NCI-H2107 treated with DMSO at 0.1 percent for 48 hours (cell line): Measurements from ENCODE around the gene GSG1.

Experiments used
- DNase-seq: peaks from one replicate; lab custom pipeline; 2025; ENCODE audit not compliant: unreplicated experiment; lab: John Stamatoyannopoulos, UW

GSG1 gene

DNA sequence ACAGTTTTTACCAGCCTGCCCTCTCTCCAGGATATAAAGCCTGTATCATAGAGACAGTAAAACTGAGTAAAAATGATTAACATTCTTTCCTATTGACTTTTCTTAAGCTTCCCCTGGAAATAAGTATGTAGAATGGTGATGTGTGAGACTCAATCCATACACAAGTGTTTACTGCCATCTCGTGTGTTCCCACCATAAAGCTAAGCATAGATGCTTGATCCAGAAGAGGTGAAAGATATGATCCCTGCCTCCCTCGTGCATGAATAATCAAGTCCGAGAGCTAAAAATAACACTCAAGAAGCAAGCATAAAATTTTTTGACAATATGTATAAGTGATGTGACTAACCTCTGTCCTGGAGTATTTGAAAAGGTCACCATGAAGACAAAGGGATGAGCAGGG lies 16.9 kb upstream of the GSG1 start:
- DNase-seq = no peak

DNA sequence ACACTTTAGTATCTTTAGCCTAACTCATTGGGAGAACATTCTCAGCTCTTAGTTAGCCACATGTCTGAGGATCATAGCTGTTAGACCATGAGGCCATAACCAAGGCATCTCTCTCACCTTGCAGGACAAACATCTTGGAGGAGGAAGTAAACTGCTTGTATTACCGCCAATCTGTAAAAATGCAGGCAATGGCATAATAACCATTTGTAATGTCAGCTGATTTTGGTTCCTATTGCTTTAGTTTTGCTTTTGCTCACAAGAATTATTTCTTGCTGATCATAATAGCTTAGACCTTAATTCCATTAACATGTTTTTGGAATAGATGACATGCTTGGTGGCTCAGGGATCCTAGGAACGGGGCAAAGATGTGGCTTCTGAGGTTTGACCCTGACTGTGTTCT lies 16.4 kb upstream of the GSG1 start:
- DNase-seq = no peak

DNA sequence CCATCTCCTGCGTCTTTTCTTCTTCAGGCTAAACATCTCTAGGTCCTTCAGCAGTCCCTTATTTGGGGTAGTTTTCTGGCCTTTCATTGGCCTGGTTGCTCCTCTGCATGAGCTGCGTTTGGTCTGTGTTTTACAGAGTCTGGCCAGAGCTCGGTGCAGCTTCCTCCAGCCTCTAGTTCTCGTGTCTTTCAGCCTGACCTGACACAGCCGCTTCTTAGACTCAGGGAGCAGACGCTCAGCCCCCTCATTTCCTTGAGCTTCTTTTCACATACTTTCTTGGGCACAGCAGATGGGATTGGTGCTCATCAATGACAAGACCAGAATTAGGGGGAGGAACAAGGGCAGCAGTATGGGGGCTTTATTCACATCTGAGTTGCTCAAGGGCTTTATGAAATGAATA lies 13.6 kb upstream of the GSG1 start:
- no peak for DNase-seq

DNA sequence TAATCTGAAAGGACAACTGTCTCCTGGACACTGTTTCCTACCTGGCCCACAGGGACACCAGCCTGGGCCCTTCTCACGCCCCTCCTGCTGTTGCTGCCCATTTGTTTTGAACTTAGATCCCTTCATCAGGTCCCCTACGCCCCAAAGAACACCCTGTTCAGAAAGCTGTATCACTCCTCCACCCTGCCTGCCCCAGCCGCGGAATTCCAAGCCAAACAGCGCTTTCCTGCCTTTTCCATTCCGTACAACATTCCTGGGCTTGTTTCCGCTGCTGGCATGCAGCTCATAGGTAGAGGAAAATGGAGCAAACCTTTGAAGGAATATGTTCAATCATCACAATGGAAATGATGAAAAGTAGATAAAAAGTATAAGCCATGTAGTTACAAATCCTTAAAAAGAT lies 12.8 kb upstream of the GSG1 start:
- no peak for DNase-seq

DNA sequence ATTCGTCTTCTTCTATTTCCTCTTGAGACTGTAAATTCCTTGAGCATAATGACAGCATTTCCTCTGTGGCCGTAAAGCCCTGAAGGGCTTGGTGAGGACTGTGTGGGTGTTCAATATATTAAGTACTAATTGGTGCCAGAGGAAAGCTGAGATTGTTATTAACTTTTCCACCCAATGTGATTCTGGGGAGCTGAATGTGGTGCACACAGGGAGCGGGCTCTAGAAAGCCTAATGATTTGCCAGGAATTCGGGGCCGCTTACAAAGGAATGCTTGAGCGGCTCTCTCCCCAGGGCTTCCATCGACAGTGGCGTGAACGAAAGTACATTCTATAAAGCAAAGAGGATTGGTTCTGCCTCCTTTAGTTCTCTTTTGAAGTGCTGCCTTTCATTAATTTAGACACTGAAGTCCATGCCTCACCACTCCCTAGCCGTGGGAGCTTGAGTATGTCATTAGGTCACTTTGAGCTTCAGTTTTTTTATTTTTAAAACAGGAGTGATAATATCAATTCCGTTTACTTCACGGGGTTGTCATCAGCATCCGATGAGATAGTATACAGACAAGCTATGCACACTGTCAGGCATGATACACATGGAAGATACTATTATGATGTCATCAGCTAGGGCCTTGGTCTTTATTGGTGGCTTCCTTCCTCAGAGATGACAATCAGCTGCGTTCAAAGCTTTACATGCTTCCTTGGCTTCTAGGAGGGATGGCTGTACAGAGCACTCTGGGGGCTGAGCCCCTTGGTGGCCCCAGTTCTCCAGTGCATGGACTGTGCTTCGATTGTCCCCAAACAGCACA lies 11.0 kb upstream of the GSG1 start:
- no peak for DNase-seq

DNA sequence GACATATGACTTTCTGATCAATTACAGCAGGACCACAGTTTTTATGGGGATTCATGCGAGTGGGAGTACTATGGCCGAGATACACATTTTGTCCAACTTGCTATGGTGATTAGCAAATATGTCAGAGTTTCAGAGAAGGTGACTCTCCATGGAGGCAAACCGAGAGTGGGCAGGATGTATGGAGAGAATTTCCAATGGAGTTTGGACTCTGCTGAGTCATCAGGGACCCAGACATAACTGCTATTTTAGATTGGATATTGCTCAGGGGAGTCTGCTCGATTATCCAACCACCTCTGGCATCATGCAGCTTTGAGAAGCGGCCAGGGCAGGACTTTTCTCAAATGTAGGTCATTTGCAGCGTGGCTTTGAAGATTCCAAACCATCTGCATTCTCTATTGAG lies 9.5 kb upstream of the GSG1 start:
- DNase-seq = no peak

DNA sequence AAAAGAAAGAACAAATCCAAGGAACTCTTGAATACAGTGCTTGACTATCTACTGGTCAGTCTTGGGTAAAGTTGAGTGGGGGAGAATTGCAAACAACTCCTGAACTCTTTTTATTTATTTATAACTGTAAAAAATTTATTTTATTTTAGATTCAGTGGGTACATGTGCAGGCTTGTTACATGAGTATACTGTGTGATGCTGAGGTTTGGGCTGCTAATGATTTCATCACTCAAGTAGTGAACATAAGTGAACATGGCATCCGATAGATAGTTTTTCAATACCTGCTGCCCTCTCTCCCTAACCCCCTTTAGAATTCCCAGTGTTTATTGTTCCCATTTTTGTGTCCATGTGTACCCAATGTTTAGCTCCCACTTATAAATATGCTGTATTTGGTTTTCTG lies 3.2 kb upstream of the GSG1 start:
- DNase-seq = no peak

DNA sequence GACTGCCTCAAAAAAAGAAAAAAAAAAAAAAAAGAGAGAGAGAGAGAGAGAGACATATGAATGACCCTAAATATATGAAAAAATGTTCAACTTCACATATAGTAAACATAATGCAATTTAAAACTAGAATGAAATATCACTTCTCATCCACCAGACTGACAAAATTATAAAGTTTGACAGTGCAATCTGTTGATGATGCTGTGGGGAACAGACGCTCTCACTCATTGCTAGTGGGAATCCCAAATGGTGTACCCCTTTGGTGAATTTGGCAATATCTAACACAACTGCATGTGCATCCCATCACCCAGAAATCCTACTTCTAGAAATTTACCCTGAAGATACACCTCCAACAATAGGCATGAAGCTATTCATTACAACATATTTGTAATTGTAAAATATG lies 2.3 kb upstream of the GSG1 start:
- DNase-seq = no peak

DNA sequence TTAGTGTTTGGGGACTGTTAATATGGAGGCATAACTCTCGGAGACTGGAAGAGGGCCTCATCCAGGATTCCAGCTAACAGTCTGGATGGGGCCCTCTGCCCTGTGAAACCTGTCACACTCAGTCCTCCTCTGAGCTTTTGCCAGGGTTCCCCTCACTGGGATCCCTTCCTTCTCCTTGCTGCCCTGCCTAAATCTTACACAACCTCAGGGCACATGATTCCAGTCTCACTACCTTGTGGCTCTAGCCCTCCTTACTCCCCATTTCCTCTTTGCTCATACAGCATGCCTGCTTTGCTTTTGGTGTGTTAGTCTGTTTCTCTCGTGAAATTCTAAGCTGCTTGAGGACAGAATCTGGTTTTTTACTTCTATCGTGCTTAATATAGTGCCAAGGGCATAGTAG lies 942 bp upstream of the GSG1 start:
- DNase-seq = no peak

DNA sequence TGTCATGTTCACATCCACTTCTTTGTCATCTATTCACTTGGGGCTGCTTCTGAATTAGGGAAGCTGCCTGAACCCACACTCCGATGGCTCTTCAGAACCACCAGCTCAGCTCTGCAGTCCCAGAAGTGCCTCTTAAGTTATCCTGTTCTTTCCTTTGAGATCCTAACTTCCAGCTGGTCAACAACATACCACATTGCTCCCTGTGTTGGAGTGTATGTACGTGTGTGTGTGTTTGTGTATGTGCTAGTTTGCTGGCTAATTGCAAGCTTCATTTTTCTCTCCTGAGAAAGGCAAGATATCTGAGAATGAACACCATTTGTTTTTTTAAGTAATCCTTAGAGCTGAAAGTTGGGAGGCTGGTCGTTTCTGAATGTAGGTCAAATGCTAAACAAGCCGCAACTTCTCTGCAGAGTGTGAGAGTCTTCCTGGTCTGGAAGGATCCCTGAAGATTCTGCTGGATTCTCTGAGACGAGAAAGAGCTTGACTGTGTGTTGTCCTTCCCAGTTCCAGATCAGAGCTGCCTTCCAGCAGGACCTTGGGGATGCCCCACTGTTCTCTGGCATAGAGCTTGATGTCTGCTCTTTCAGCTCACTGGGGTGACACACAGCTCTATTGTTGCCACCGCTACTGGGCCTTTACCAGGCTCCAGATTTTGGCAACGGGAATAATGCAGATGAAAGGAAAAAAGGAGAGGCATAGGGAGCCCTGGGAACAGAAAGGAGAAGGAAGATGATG lies 839 bp downstream of the GSG1 start:
- DNase-seq = peak; percentile 10

DNA sequence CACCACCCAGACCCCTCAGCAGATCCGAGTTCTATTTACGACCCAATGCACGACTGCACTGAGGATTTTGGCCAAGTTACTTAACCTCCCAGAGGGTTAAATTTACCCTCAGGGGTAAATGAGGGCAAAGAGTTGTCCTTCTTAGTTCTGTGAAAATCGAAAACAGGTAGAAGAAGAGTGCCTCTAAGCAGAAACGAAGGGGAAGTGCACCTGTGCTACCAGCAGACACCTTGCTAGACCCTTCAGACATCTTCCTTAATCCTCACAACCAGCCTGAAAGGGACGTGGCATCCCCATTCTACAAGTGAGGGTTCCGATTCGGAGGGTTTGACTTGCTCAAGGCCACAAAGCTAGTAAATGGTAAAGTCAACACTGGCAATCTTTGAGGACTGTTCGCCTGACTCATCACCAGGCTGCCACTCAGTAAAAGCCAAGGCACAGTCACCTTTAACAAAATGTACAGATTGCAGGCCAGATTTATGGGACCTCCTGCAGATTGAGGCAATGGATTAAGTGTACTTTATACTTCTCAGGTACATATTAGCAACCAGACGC lies 1.6 kb downstream of the GSG1 start:
- no peak for DNase-seq

DNA sequence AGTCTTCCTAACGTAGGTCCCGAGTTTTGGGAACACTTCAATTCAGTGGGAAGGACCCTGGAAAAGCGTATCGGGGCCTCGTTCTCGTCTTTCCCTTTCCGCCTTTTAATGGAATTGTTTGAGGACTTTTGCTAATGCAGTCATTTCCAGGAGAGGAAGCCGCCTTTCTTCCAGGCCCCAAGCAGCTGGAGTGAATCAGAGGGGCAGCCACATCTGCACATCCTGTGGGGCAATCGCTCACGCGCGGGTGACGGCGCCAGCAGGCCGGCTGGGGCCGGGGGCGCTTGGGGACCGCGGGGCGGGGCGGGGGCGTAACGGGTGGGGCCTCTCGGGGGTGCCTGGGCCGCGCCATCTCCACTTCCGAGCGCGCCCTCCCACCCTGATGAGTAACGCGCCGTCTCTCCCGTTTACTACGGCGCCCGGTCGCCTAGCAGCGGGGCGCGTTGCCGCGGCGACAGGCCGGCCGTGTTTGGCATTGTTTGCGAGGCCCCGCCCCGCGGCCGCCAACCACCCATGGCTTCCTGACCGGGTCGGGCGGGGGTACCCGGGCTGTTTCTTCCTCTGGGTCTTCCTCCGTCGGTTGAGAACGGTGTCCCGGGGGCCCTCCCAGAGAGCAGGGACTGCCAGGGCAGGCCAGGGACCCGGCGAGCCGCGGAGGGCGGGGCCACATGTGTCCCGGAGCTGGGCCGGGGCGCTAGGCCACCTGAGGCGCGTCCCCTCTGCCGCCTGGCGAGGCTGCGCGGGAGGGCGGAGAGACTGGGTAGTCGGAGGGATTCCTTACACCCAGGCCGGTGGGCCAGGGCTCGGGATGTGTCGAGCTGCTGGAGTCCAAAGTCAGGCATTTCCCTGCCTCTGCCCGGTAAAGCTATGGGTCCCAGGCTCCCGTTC lies 2.3 kb downstream of the GSG1 start:
- DNase-seq = peak; percentile 50

DNA sequence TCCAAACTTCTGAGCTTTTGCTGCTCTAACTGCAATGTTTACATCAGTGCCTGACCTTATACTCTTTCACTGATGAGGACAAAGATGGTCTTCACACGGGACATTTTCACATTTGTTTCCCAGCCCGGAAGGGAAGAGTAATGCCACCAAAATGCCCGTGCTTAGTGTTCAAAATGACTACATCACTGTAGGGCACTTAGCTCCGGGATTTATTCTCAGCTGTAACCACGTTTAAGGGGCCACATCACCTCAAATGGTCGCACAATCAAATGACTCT lies 2.9 kb downstream of the GSG1 start:
- no peak for DNase-seq

DNA sequence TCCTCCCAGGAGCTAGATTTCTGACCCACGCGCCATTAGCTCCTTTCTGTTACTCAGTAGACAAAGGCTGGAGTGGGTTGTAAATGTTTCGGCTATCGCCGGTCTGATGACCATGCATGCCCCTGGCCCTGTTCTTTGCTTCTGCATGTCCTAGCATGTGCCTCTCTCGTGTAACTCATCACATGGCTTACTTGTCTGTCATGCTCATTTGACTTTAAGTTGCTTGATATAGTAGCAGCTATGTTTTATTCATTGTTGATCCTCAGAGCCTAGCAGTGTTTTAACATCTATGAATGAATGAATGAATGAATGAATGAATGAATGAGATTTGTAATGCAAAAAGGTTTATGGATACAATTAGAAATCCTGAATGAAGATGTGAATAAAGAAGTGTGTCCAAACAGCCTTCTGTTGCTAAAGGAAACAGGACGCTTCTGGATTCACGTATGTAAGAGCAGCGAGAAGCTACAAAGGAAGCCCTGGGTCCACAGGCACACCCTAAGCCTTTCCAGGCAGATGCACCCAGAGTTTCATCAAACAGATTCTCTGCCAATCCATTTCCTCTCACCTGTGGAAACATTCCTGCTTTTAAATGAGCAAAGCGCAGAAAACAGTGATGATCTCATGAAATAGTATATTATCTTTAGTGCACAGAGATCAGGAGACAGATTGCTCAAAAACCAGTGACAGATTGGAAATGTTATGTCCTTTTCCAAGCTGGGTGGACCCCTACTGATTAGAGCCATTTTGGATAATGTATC lies 3.4 kb downstream of the GSG1 start:
- DNase-seq = no peak

DNA sequence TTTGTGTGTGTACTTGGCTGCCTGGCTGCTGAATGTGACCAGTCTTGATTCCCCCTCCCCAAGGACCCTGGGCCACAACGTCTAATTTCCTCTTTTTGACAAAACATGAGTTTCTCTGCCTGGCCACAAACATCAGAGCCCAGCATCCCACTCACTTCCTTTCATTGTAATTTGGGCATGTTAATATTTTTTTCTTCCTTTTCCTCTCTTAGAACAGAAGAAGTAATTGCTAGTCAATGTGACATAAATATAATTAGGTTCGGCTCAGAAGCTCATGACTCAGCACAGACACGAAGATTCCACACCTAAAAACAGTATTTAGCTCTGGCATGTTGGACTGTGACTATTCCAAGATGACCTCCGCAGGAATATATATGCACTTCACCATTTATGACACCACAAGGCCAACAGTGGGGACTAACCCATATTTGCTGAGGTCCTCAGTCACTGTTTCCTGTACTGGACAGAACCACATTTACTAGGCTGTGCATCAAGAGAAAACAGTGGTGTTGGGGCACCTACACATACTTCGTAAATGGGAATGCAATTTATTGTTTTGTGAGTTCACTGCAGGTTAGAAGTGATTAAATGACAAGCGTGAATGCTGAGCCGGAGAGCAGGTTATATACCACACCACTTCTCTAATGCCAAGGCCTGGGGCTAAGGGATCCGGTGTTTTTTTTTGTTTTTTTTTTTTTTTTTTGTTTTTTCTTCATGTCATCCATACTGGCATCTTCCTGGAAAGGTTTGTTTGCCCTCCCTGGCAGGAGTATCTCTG lies 4.2 kb downstream of the GSG1 start:
- DNase-seq = no peak

DNA sequence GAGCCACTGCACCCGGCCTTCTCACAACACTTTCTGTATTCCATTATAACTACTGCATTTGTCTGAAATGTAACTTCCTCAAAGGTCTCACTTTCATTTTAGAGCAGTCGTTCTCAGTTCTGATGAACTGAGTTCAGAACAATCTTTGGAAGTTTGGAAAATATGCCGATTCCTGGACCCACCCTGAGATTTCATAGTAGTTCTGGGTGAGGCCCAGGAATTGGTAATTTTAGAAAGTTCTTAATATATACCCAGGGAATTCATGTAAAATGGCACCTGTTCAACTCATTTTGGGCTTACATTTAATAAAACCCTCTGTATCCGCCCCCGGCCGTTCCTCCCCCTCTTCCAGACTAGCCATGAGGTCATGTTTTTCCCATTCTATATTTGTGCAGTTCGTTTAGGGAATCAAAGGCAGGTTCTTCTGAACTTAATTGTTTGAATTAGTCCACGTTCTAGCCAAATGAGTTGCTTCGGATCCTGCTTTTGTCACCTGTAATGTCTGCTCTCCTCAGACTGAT lies 5.9 kb downstream of the GSG1 start:
- DNase-seq = no peak

DNA sequence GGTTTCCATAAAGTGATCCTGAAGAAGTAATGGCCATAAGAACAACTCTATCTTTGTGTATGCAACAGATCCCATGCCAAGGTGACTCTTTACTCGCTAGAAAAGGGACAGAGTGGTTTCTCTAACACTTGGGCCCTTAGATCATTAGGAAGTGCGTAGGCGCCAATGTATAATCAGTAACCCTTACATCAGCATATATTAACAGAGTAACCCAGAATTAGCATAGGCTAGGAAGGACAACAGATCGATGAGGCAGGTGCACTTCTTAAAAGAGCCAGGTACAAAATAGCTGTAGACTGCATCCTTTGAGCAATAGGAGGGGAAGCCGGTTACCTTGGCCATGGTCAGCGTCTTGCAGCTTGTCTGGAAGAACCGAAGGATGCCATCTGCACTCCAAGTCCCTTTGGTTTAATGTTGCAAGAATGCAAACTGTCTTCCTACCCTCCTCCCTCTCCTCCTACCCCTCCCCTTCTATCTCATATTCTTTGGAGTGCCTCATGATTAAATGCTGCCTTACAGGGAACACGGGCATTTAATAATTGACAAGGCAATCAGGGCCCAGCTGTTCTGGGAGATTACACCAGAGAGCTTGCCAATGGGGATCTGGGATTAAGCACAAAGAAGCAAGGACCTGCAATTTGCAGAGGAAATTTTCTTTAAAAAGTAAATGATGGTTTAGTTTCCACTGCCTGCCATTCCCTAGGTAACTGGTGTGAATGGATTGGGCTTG lies 8.0 kb downstream of the GSG1 start:
- DNase-seq = peak; percentile 19

DNA sequence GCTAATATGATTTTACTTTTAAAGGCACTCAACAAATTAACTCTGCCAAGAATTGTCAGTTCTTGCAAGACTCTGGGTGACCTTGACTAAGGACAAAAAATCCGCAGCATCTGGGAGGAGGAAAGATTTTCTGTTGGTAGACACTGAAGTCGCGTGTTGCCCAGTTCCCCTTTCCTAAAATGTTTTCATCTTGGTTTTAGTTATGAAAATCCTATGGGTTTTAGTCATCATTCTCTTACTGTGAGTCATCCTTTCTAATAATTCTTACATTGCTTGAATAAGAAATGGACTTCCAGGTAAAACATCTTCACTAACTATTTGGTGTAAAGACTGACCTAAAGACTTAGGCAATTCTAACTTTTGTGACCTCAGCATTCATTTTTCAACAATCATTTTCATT lies 9.1 kb downstream of the GSG1 start:
- DNase-seq = no peak

DNA sequence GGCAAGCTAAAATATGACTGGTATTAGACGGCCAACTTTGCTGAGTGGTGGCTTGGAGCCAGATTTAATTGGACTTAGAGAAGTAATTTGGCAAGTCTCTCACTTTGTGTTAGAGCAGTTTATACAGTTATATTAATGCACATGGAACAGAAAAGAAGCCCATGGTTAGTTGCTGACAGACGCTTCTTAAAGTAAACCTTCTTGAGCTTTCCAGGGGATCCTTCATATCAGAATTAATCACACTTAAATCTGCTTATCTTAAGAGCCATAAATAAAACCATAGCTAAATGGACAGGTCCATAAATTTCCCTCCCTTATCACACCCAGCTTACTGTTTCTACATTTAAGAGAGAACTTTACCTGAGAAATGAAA lies 9.6 kb downstream of the GSG1 start:
- DNase-seq = no peak
